Stimulated activated naive CD8-positive, alpha-beta T cell treated with anti-CD3 and anti-CD28 coated beads, Interleukin-15, Interleukin-2, amounts not matched to agents 100 ng/mL and 50 ng/mL, for 24 hours (primary cell): Measurements from ENCODE around the gene MVK.

ENCODE experiments used
- H3K27ac Mint-ChIP-seq: one replicate; pipeline ENCODE4 v1.8.0; 2021; ENCODE audit warnings: mild to moderate bottlenecking, mixed read lengths
- H3K27me3 Mint-ChIP-seq: one replicate; pipeline ENCODE4 v1.8.0; 2021; ENCODE audit warnings: mixed read lengths
- H3K36me3 Mint-ChIP-seq: one replicate; pipeline ENCODE4 v1.8.0; 2021; ENCODE audit warnings: low read depth, mixed read lengths
- H3K4me1 Mint-ChIP-seq: one replicate; pipeline ENCODE4 v1.8.0; 2021; ENCODE audit warnings: low read depth, mixed read lengths
- H3K4me3 Mint-ChIP-seq: one replicate; pipeline ENCODE4 v1.8.0; 2021; ENCODE audit warnings: mild to moderate bottlenecking, mixed read lengths
- H3K9me3 Mint-ChIP-seq: one replicate; pipeline ENCODE4 v1.8.0; 2021; ENCODE audit warnings: mixed read lengths

The MVK gene

DNA sequence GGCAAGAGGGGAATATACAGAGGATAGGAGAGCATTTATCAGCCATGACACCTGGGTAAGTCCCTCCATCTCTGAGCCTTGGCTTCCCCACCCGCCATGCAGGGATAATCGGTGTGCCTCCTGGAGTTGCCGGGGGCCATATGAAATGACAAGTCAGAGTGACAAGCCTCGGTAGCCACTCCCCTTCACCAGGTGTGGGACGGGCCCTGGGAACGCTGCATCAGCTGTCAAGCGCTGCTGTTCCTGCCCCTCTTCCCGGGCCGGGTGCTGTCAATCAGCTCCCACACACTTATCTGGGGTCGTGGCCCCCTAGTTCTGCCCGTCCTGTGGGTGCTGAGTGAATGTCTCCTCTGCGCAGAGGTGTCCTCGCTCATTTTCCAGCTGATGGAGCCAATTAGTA lies 57.2 kb downstream of the MVK start:
- peaks cover 19% of the 10 kb centered on the region for H3K27me3 Mint-ChIP-seq

DNA sequence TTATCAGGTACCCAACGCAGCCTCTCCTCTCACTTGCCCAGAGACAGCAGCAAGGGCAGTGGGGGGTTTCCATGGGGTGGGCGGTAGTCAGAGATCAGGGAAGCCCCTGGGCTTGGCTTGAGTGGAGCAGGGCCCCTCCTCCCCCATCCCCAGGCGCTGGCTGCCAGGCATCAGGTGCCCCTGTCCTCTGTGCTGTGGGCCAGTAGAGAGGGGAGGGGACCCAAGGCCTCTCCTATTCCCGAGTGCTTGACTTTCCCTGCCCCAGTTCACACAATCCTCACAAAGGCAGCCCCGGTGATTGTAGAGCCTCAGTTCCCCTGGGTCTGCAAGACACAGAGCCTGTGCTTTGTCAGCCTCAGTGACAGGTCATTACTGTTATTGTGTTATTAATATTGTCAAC lies 57.7 kb downstream of the MVK start:
- H3K27me3 Mint-ChIP-seq, result peaks cover 19% of the 10 kb centered on the region
- H3K4me1 Mint-ChIP-seq, result no peaks in the 10 kb centered on the region
- H3K27ac Mint-ChIP-seq, result no peak overlapping the region
- peaks cover 3% of the 10 kb centered on the region for H3K9me3 Mint-ChIP-seq
- H3K36me3 Mint-ChIP-seq, result no peaks in the 10 kb centered on the region
- no peak overlapping the region for H3K4me3 Mint-ChIP-seq

More for the DNA sequence above, 57.2 kb downstream of the MVK start:
- H3K27ac Mint-ChIP-seq, result no peak overlapping the region
- no peaks in the 10 kb centered on the region for H3K4me1 Mint-ChIP-seq
- no peak overlapping the region for H3K4me3 Mint-ChIP-seq
- peaks cover 3% of the 10 kb centered on the region for H3K9me3 Mint-ChIP-seq
- no peaks in the 10 kb centered on the region for H3K36me3 Mint-ChIP-seq

DNA sequence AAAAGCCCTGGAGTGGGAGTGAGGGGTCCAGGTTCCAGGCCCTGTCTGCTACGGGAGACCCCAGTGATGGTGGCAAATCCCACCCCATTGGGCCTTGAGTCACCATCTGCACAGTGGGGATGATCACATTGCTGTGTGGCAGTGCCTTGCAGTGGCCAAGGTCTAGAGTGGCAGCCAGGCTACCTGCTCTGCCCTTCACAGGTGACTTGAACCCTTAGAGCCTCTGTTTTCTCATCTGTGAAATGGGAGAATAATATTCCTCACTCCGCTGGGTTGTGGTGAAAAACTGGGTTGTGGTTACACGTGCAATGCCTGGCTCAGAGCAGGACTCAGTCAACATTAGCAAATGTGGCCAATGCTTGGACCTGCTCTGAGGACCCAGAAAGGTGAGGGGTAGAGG lies 58.2 kb downstream of the MVK start:
- Mint-ChIP-seq H3K4me1 (no peaks in the 10 kb centered on the region), H3K9me3 (peaks cover 3% of the 10 kb centered on the region), H3K27me3 (peaks cover 18% of the 10 kb centered on the region), H3K36me3 (no peaks in the 10 kb centered on the region), H3K27ac (no peak overlapping the region), H3K4me3 (no peak overlapping the region)

DNA sequence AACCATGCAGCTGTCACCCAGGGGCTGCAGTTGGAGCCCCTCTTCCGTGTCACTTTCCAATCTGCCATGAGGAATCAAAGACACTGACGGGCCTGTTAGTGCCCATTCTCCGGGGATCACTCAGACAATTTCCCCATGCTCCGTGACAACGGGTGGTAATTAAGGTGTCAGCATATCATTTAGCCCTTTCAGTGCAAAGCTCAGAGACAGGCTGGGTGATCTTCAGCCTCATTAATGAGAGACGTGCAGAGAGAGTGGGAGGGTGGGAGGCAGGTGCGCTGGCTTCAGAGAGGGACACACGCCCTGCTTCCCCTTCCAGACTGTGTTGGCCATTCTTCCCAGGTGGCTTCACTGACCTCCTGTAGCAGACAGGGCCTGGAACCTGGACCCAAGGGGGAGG lies 58.7 kb downstream of the MVK start:
- H3K27me3 Mint-ChIP-seq, result peaks cover 18% of the 10 kb centered on the region

DNA sequence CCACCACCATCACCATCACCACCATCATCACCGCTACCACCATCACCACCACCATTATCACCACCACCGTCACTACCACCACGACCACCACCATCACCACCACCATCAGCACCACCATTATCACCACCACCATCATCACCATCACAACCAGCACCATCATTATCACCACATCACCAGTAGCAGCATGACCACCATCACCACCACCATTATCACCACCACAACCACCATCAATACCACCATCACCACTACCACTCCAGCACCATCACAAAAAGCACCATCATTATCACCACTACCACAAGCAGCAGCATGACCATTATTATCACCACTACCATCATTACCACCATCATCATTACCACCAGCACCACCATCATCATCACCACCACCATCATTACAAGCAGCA lies 62.1 kb downstream of the MVK start:
- Mint-ChIP-seq H3K27me3 (peaks cover 8% of the 10 kb centered on the region), H3K27ac (no peak overlapping the region), H3K36me3 (no peaks in the 10 kb centered on the region), H3K4me3 (no peak overlapping the region), H3K9me3 (peaks cover 3% of the 10 kb centered on the region), H3K4me1 (no peaks in the 10 kb centered on the region)

More for the DNA sequence above, 58.7 kb downstream of the MVK start:
- peaks cover 3% of the 10 kb centered on the region for H3K9me3 Mint-ChIP-seq
- no peaks in the 10 kb centered on the region for H3K36me3 Mint-ChIP-seq
- no peak overlapping the region for H3K27ac Mint-ChIP-seq
- H3K4me3 Mint-ChIP-seq, result no peak overlapping the region
- no peaks in the 10 kb centered on the region for H3K4me1 Mint-ChIP-seq

DNA sequence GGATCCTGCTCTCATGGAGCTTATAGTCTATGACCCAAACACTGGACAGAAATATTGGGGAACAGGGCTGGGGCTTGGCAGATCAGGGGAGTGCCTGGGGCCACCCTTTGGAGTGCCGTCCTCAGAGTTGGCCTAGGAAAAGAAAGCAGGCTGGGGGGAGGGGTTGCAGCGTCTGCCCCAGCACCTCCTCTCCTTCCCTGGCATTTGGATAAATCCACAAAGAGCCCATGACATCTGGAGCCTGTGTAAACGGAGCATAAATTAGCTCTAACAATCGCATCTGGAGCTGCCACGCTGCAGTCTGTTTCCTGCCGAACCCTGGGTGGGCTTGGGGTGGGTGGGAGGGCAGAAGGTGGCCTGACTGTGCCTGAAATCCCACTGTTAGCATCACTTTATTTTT lies 63.8 kb downstream of the MVK start:
- Mint-ChIP-seq H3K4me1 (no peaks in the 10 kb centered on the region), H3K9me3 (peaks cover 3% of the 10 kb centered on the region), H3K27ac (no peak overlapping the region), H3K36me3 (no peaks in the 10 kb centered on the region), H3K4me3 (no peak overlapping the region), H3K27me3 (peaks cover 8% of the 10 kb centered on the region)

DNA sequence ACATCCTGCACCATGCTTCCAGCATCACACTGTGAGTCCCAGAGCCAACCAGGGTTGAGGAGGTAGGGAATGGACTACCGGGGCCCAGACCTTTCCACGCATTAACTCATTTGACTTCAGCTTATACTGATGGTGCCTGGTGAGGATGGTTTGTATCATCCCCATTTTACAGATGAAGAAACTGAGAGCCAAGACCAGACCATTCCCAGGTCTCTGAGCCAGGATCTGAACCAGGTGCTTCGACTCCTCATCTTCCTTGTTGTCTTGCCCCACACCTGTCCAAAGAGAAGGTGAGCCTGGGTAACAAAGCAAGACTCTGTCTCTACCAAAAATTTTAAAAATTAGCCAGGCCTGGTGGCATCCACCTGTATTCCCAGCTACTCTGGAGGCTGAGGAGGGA lies 64.4 kb downstream of the MVK start:
- no peaks in the 10 kb centered on the region for H3K4me1 Mint-ChIP-seq
- peaks cover 3% of the 10 kb centered on the region for H3K9me3 Mint-ChIP-seq
- no peaks in the 10 kb centered on the region for H3K36me3 Mint-ChIP-seq
- no peak overlapping the region for H3K4me3 Mint-ChIP-seq
- H3K27me3 Mint-ChIP-seq, result peaks cover 8% of the 10 kb centered on the region
- no peak overlapping the region for H3K27ac Mint-ChIP-seq

DNA sequence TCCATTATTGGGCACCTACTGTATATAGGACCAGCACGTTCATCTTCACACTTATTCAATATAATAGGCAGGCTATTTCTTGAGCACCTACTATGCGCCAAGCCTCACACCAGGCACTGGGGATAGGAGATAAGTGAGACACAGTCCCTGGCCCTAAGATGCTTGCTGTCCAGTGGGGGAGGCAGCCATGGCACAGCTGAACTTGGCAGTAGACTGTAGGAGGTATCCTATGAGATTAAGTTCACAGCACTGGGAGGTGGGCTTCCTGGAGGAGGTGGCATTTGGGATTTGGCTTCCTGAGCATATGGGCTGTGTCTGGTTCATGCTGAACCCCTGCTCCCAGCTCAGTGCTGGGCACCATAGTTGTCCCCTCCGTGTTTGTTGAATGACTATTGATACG lies 65.1 kb downstream of the MVK start:
- H3K4me1 Mint-ChIP-seq, result no peaks in the 10 kb centered on the region
- H3K27ac Mint-ChIP-seq, result no peak overlapping the region
- no peaks in the 10 kb centered on the region for H3K36me3 Mint-ChIP-seq
- peaks cover 8% of the 10 kb centered on the region for H3K27me3 Mint-ChIP-seq
- H3K4me3 Mint-ChIP-seq, result no peak overlapping the region
- H3K9me3 Mint-ChIP-seq, result peaks cover 2% of the 10 kb centered on the region

DNA sequence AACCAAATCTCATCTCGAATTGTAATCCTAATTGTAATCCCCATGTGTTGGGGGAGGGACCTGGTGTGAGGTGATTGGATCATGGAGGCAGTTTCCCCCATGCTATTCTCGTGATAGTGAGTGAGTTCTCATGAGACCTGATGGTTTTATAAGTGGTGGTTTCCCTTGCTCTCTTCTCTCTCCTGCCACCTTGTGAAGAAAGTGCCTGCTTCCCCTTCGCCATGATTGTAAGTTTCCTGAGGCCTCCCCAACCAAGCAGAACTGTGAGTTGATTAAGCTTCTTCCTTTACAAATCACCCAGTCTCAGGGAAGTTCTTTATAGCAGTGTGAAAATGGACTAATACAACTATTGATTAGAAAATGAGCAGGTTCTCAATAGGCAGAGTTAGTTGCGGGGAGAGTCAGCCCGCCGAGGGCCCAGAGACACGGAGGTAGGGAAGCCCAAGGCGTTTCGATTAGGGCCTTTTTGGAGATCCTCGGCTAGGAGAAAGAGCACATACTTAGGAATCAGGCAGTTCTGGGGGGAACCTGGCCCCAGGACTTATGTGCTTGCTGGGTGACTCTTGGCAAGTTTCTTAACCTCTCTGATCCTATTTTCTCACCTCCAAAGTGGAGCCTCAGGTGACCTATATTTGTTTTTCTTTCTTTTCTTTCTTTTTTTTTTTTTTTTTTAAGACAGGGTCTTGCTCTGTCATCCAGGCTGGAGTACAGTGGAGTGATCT lies 65.7 kb downstream of the MVK start:
- Mint-ChIP-seq H3K4me1 (no peaks in the 10 kb centered on the region), H3K27ac (no peak overlapping the region), H3K9me3 (no peaks in the 10 kb centered on the region), H3K27me3 (peaks cover 8% of the 10 kb centered on the region), H3K4me3 (no peak overlapping the region), H3K36me3 (no peaks in the 10 kb centered on the region)

DNA sequence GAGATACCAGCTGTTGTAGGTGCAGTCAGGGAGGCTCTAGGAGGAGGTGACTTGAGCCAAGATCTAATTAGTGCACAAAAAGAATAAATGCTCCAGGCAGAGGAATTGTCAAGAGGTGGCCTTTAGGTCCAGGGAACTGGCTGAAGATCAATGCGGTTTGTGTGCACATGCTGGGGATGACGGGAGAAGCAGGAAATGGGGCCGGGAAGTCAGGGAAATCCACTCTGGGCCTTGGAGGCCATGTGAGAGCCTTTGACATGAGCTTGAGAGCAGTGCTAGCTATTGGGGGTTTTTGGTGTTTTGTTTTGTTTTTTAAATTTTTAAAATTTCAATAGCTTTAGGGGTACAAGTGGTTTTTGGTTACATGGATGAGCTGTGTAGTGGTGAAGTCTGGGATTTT lies 67.4 kb downstream of the MVK start:
- Mint-ChIP-seq H3K36me3 (no peaks in the 10 kb centered on the region), H3K27ac (no peak overlapping the region), H3K9me3 (no peaks in the 10 kb centered on the region), H3K4me3 (no peak overlapping the region), H3K4me1 (no peaks in the 10 kb centered on the region), H3K27me3 (peaks cover 14% of the 10 kb centered on the region)

DNA sequence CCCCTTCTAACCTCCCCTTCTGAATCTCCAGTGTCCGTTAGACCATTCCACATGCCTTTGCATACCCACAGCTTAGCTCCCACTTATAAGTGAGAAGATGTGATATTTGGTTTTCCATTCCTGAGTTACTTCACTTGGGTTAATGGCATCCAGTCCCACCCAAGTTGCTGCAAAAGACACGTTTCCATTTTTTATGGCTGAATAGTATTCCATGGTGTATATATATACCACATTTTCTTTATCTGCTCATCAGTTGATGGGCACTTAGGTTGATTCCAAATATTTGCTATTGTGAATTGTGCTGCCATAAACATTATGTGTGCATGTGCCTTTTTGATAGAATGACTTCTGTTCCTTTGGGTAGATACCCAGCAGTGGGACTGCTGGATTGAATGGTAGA lies 67.8 kb downstream of the MVK start:
- H3K4me1 Mint-ChIP-seq, result no peaks in the 10 kb centered on the region
- peaks cover 17% of the 10 kb centered on the region for H3K27me3 Mint-ChIP-seq
- no peak overlapping the region for H3K27ac Mint-ChIP-seq
- H3K9me3 Mint-ChIP-seq, result no peaks in the 10 kb centered on the region
- H3K36me3 Mint-ChIP-seq, result no peaks in the 10 kb centered on the region
- no peak overlapping the region for H3K4me3 Mint-ChIP-seq

DNA sequence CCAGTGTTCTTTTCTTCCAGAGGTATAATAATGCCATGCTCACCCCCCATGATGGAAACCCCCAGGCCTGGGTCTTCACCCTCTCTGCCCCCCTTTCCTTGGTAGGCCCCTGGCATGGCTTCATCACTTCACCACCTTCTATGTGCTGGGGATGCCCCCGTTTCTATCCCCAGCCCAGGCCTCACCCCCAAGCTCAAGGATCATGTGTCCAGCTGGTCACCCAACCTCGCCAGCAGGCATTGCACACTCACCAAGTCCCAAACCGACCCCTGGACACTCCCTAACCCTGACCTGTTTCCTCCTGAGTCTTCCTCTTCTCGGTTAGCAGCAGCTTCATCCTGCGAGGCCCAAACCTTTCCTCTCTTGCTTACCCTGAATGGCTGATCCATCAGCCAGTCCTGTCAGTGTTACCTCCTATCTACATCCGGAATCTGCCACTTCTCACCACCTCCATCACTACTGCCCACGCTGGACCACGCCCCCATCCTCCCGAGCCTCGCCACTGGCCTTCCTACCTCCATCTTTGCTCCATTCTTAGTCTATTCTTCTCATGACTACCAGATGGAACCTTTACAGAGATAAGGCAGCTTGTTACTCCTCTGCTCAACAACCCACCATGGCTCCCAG lies 69.0 kb downstream of the MVK start:
- Mint-ChIP-seq H3K4me1 (no peaks in the 10 kb centered on the region), H3K27ac (no peak overlapping the region), H3K9me3 (no peaks in the 10 kb centered on the region), H3K36me3 (no peaks in the 10 kb centered on the region), H3K27me3 (peaks cover 22% of the 10 kb centered on the region), H3K4me3 (no peak overlapping the region)

DNA sequence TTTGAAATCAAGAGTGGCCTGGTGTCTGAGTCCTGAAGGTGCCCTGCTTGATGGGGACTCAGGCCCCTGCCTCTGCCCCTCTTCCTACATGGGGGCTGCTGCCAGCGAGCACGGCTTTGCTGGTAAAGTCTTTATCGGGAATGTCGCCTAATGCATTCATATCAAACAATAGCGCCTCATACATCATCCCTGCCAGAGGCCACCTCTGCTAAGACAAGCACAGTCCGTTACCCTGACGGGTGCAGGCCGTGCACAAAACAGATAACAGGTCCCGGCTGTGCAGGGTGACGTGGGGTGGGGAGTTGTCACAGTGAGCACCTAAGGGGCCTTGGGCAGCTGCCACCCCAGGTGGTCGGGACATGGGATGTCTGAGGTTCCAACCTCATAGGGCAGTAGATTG lies 71.6 kb downstream of the MVK start:
- H3K27me3 Mint-ChIP-seq, result peaks cover 21% of the 10 kb centered on the region
- no peaks in the 10 kb centered on the region for H3K9me3 Mint-ChIP-seq
- no peaks in the 10 kb centered on the region for H3K4me1 Mint-ChIP-seq
- no peak overlapping the region for H3K4me3 Mint-ChIP-seq
- no peak overlapping the region for H3K27ac Mint-ChIP-seq
- H3K36me3 Mint-ChIP-seq, result no peaks in the 10 kb centered on the region

DNA sequence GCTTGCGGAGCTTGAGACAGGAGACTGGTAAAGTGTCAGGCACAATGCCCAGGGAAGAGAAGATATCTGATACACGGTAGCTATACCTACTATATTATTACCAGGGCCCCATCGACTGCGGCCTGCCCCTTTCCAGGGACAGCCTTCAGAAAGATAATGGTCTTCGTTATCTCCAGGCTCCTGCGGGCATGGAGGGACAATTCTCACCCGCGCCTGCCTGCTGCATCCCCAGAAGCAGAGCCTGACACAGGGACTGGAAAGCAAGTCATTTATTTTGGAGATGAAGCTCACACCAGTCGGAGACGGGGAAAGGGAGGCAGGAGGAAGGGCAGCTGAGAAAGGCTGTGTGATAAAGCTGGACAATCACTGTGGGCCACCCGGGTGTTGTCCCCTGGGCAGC lies 72.1 kb downstream of the MVK start:
- H3K27me3 Mint-ChIP-seq, result peaks cover 17% of the 10 kb centered on the region
- no peaks in the 10 kb centered on the region for H3K36me3 Mint-ChIP-seq
- no peaks in the 10 kb centered on the region for H3K9me3 Mint-ChIP-seq
- H3K4me1 Mint-ChIP-seq, result no peaks in the 10 kb centered on the region
- no peak overlapping the region for H3K4me3 Mint-ChIP-seq
- H3K27ac Mint-ChIP-seq, result no peak overlapping the region
